Renal cortical epithelial cell (primary cell): ENCODE measurements around the gene MAN2A2. TPM values are rescaled to one million over a fixed set of nuclear protein-coding genes. Genes with fewer than 3 reads are reported as not detected.
A peak's percentile ranks its signal among the peaks of the same experiment; 100 is the strongest.
"Not testable (repeated sequence)": the region's sequence is repeated elsewhere in the genome, so short reads cannot be mapped to it uniquely, and the experiment has no call there.

Experiments used
- DNase-seq: peaks from one replicate; pipeline ENCODE4 v3.0.0-alpha.2; 2011; ENCODE audit warnings: low read depth
- total RNA-seq: library from RNA; depleted of rRNA; stranded (reverse); fragments of >200 nt; gene quantifications from 2 replicates; pipeline ENCODE4 v1.2.3, GENCODE V29; 2014

The MAN2A2 gene
- total RNA-seq, 1 donor from 2014 or later, result 31.3 TPM

DNA sequence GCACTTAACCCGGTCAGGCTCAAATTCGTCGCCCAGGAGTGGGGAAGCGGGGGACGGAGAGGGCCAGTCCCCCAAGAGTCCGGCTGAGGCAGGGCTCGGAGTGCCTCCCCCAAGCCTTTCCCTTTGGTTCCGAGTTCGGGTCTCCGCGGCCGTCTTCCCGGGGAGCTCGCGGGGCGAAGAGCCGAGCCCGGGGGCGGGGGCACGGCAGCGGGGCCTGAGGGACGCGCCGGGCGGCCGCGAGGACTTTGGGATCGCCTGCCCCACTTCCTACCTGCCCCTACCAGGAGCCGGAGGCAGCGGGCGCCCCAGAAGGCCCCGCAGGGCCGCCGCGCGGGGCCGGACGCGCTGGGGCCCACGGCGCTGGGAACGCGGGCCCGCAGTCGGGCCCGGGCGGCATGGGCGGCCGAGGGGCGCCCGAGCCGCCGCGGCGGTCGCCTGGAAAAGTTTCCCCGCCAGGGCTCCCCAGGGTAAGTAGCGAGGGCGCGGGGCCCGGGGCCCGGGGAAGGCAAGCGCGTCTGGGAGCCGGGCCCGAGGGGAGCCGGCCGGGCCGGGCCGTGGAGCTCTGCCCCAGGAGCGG lies 31.9 kb upstream of the MAN2A2 start:
- no peak for DNase-seq

DNA sequence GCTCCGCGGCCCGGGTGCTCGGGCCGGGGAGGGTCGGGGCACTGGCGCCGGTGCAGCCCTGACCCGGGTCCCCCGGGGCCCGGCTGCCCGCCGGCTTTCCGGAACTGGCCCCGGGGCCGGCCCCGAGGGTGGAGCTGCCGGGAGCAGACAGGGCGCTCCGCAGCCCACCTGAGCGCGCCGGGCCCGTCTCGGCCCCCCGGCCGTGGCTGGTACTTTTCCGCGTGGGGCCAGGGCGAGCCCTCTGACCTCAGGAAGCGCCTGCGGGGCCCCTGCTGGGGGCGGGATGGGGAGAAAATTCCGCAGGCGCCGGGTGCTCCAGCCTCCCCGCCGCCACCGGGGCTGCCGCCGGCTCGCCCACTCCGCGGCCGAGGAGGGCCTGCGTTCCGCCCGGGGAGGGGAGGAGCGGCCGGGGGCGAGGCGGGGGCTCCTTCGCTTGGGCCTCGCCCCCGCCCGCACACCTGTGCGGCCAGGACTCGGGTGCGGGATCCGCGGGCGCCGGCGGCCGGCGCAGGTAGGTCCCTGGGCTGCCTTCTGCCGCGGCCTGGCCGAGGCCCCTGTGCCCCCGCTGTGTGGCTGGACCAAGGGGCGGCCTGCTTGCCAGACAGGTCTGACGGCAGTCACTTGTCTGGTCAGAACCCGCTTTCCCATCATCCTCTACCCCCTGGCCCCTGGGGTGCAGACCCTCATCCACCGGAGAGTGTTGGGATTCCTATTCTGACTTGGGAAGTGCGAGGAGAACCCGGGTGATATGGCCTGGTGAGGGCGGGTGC lies 31.2 kb upstream of the MAN2A2 start:
- DNase-seq, result no peak

DNA sequence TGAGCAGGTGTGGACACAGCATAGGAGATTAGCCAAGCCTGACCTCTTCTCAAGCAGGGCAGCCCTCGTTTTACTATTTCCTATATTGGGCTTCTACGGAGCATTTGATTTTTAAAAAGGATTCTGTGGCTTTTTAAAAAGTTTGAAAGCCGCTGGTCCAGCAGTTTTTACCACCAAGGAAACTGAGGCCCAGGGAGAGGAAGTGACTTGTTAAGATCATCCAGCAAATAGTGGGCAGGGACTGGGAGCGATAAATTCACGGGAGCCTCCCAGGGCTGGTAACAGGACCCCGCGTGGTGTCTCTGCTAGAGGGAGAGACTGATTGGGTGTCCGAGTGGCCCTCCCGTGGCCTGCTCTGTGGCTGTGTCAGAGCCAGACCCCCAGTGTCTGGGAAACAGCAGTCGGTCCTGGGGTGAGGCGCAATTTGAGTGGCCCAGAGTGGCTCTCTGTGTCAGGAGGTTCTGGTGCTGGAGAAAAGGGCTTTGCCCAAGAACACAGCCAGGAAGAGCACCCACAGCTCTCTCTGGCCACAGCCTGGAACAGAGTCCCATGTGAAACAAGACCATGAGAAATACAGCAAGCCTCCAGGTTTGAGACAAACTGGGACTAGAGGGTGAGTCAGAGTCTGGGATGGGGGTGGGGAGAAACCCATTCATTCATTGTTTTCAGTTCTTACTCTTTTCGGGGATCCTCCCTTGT lies 30.5 kb upstream of the MAN2A2 start:
- peak; percentile 81 for DNase-seq

DNA sequence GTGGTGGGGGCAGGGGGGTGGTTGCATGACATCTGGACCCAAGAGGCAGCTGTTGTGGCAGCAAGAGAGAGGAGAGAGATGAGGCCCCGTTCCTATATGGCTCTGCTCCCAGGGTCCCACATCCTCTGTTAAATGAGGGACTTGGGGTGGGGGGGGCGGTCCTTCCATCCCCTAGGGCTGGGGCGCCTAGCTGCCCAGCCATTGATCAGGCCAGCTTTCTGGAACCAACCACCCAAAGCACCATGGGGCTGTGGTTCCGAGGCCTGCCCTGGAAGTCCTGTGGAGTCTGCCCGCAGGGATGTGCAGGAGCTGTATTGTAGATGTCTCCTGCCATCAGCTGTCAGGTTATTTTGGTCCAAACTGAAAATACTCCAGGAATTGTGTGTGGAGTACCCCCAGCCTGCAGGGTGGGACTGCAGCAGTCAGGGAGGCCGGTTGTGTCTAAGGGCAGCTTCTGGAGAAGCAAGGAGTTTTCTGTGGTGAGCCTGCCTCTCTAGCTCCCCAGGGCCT lies 29.6 kb upstream of the MAN2A2 start:
- no peak for DNase-seq

DNA sequence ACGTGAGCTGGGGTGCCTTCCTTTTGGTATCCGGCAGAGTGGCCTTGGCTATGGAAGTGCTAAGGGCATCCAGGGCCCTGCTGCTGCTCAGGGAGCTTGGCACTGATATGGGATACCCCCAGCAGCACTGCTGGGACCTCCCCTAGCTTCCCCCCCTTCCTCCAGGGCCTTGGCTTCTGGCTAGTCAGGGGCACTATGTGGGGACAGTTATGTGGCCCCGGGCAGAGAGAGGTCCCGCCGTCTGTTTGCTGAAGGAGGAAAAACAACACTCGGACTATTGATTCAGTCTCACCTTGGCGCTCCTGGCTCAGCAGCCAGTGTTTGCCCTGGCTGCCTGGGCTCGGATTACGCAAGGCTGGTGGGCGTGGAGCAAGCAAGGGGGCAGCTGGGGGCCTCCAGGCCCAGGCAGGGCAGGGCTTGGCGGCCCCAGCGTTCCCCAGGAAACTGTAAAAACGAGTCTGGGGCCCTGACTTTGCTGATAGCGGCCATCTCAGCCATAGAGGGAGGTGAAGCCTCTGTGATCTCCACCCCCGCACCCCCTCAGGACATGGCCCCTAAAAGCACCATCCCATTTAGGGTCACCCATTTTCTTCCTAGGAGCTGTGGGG lies 29.0 kb upstream of the MAN2A2 start:
- DNase-seq, result peak; percentile 69

DNA sequence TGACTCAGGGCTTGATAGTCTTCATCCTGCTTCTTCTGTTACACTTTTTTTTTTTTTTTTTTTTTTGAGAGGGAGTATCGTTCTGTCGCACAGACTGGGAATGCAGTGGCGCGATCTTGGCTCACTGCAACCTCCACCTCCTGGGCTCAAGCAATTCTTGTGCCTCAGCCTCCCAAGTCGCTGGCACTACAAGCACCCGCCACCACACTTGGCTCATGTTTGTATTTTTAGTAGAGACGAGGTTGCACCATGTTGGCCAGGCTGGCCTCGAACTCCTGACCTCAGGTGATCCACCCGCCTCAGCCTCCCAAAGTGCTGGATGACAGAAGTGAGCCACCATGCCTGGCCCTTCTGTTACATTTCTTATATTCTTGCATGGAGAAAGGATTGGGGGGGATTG lies 28.1 kb upstream of the MAN2A2 start:
- not testable (repeated sequence) for DNase-seq

DNA sequence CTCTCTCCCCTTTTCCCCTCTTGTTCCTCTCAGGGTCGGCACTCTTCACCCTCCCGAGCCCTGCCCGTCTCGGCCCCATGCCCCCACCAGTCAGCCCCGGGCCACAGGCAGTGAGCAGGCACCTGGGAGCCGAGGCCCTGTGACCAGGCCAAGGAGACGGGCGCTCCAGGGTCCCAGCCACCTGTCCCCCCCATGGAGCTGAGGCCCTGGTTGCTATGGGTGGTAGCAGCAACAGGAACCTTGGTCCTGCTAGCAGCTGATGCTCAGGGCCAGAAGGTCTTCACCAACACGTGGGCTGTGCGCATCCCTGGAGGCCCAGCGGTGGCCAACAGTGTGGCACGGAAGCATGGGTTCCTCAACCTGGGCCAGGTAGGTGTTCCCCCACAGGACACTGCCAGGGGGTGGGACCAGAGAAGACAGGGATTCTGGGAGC lies 27.5 kb upstream of the MAN2A2 start:
- no peak for DNase-seq

DNA sequence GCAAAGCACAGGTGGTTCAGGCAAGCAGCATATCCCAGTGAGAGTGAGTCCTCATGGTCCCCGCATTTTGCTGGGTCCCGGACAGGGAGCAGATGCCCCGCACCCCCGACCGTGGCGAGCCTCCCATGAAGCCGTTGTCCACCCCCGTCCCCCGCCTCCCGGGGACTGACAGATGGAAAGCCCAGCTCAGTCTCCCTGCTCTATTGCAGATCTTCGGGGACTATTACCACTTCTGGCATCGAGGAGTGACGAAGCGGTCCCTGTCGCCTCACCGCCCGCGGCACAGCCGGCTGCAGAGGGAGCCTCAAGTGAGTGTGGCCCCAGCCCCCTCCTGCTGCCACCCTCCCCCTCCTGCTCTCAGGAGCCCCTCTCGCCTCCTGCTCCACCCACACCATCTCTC lies 27.1 kb upstream of the MAN2A2 start:
- DNase-seq, result no peak

DNA sequence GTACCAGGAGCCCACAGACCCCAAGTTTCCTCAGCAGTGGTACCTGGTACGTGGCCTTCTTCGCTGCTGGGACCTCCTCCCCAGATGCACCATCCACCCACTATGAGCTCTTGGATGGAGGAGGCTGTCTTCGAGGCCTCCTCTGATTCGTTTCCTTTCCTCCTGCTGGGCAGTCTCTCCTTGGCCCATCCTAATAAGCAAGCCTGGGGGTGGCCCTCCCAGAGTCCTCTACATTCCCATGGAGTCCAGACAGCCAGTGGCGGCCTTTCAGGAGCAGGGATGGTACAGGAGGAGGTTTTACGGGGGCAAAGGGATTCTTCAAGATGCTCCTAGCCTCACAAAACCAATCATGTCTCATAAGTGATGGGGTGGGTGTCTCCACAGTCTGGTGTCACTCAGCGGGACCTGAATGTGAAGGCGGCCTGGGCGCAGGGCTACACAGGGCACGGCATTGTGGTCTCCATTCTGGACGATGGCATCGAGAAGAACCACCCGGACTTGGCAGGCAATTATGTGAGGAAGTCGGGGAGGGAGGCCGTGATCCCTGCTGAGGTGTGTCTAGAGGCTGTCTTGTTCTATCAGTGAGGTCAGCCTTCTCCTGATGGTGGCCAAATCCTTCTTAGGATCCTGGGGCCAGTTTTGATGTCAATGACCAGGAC lies 26.5 kb upstream of the MAN2A2 start:
- DNase-seq, result no peak

DNA sequence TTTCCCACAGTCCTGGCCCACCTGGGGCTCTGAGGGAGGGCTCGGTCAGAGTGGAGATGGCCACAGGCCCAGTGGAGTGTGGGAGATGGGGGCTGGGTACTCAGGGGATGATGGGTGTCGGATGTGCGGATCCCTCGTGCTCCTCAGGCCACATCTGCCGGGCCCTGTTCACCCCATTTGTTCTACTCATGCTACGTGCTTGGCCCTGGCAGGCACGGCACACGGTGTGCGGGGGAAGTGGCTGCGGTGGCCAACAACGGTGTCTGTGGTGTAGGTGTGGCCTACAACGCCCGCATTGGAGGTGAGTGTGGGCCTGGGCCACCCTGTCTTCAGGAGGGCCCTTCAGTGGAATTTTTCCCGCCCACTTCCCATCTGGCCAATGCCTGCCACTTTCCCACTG lies 25.8 kb upstream of the MAN2A2 start:
- DNase-seq, result no peak

DNA sequence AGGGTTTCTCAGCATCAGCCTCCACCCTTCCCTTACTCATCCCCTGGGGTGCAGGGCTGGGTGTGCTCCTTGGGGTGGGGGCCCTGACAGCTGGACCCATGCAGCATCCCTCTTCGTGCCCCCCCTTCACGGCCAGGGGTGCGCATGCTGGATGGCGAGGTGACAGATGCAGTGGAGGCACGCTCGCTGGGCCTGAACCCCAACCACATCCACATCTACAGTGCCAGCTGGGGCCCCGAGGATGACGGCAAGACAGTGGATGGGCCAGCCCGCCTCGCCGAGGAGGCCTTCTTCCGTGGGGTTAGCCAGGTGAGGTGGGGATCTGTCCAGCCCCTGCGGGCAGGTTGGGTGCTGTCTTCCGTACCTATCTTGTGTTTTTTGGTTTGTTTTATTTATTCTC lies 25.1 kb upstream of the MAN2A2 start:
- no peak for DNase-seq

DNA sequence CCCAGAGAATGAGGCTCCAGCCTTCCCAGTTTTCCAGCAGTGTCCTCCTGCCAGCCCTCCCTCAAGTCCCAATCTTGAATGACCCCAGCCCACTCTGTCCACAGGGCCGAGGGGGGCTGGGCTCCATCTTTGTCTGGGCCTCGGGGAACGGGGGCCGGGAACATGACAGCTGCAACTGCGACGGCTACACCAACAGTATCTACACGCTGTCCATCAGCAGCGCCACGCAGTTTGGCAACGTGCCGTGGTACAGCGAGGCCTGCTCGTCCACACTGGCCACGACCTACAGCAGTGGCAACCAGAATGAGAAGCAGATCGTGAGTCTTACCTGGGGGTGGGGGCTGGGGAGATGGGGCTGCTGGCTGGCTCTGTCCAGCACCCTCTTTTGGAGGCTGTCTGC lies 24.4 kb upstream of the MAN2A2 start:
- no peak for DNase-seq

DNA sequence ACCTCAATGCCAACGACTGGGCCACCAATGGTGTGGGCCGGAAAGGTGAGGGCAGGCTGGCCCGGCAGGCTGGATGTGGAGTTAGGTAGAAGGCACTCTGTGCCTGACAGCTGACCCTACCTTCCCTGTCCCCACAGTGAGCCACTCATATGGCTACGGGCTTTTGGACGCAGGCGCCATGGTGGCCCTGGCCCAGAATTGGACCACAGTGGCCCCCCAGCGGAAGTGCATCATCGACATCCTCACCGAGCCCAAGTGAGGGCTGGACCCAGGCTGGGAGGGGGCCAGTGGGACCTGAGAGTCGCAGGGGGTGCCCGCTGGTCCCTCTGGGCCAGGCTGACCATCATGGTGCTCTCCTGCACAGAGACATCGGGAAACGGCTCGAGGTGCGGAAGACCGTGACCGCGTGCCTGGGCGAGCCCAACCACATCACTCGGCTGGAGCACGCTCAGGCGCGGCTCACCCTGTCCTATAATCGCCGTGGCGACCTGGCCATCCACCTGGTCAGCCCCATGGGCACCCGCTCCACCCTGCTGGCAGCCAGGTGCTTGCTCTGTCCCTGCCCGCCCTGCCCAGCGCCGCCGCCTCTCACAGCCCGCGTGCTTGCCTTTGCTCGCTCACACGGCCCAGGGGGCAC lies 23.3 kb upstream of the MAN2A2 start:
- no peak for DNase-seq

DNA sequence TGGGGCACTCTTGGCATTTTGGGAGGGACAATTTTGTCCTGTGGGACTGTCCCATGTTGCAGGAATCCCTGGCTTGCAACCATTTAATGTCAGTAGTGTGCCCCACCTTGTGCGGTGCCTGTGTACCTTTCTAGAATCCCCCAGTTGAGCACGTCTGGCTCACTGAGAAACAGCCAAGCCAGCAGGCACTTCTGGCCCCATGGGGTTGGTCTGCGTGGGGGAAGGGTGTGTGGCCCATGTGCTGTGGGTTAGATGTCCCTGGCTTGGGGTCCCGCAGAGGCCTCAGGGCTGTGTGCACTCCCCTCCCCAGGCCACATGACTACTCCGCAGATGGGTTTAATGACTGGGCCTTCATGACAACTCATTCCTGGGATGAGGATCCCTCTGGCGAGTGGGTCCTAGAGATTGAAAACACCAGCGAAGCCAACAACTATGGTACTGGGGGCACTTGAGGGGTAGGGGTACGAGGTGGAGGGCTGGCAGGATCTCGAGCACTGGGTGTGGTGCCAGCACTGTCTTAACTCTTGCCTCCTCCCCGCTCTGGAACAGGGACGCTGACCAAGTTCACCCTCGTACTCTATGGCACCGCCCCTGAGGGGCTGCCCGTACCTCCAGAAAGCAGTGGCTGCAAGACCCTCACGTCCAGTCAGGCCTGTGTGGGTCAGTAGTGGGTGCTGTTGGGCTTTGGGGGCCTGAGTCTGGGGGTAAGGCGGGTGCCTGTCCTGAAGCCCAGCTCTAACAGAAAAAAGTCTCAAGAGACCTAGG lies 22.5 kb upstream of the MAN2A2 start:
- DNase-seq, result no peak

DNA sequence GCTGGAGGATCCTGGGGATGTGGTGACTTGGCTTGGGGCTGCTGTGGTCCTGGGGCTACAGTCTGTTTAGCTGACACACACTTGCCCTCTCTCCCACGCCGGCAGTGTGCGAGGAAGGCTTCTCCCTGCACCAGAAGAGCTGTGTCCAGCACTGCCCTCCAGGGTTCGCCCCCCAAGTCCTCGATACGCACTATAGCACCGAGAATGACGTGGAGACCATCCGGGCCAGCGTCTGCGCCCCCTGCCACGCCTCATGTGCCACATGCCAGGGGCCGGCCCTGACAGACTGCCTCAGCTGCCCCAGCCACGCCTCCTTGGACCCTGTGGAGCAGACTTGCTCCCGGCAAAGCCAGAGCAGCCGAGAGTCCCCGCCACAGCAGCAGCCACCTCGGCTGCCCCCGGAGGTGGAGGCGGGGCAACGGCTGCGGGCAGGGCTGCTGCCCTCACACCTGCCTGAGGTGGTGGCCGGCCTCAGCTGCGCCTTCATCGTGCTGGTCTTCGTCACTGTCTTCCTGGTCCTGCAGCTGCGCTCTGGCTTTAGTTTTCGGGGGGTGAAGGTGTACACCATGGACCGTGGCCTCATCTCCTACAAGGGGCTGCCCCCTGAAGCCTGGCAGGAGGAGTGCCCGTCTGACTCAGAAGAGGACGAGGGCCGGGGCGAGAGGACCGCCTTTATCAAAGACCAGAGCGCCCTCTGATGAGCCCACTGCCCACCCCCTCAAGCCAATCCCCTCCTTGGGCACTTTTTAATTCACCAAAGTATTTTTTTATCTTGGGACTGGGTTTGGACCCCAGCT lies 21.7 kb upstream of the MAN2A2 start:
- no peak for DNase-seq

DNA sequence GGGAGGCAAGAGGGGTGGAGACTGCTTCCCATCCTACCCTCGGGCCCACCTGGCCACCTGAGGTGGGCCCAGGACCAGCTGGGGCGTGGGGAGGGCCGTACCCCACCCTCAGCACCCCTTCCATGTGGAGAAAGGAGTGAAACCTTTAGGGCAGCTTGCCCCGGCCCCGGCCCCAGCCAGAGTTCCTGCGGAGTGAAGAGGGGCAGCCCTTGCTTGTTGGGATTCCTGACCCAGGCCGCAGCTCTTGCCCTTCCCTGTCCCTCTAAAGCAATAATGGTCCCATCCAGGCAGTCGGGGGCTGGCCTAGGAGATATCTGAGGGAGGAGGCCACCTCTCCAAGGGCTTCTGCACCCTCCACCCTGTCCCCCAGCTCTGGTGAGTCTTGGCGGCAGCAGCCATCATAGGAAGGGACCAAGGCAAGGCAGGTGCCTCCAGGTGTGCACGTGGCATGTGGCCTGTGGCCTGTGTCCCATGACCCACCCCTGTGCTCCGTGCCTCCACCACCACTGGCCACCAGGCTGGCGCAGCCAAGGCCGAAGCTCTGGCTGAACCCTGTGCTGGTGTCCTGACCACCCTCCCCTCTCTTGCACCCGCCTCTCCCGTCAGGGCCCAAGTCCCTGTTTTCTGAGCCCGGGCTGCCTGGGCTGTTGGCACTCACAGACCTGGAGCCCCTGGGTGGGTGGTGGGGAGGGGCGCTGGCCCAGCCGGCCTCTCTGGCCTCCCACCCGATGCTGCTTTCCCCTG lies 21.0 kb upstream of the MAN2A2 start:
- DNase-seq, result no peak

DNA sequence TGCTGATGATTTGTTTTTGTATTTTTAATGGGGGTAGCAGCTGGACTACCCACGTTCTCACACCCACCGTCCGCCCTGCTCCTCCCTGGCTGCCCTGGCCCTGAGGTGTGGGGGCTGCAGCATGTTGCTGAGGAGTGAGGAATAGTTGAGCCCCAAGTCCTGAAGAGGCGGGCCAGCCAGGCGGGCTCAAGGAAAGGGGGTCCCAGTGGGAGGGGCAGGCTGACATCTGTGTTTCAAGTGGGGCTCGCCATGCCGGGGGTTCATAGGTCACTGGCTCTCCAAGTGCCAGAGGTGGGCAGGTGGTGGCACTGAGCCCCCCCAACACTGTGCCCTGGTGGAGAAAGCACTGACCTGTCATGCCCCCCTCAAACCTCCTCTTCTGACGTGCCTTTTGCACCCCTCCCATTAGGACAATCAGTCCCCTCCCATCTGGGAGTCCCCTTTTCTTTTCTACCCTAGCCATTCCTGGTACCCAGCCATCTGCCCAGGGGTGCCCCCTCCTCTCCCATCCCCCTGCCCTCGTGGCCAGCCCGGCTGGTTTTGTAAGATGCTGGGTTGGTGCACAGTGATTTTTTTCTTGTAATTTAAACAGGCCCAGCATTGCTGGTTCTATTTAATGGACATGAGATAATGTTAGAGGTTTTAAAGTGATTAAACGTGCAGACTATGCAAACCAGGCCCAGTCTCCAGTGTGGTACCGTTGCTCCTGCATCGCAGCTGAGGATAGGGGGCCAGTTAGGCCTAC lies 20.1 kb upstream of the MAN2A2 start:
- DNase-seq, result no peak

DNA sequence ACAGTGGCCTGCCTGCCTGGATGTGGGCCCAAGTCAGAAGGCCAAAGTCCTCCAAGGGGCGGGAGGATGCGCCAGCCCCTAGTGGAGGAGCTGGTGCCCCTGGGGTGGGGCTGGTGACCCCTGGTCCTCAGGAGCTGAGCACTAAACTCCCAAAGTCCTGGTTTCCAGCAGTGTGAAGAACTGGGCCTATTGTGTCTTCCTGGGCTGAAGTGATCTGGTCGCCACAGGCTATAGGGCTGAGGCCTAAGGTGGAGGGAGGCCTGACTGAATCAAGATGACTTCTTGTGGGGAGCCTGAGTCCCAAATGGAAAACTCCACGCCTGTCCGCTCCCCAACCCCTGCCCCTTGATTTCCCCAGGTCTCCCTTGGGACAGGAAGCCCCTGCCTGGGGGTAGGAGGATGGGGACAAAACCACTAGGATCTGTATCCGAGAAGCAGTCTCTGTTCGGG lies 19.6 kb upstream of the MAN2A2 start:
- no peak for DNase-seq
